Erythroblast (primary cell): ENCODE data around the gene STARD9.

Source experiments
- GATA1 ChIP-seq: IDR thresholded peaks from 2 replicates; pipeline ENCODE4 v1.6.1; 2011; ENCODE audit warnings: low read depth, mild to moderate bottlenecking, control low read depth, low read length, moderate library complexity
- POLR2A ChIP-seq: IDR thresholded peaks from 2 replicates; pipeline ENCODE4 v1.6.1; 2011; ENCODE audit warnings: mild to moderate bottlenecking, low read length

DNA sequence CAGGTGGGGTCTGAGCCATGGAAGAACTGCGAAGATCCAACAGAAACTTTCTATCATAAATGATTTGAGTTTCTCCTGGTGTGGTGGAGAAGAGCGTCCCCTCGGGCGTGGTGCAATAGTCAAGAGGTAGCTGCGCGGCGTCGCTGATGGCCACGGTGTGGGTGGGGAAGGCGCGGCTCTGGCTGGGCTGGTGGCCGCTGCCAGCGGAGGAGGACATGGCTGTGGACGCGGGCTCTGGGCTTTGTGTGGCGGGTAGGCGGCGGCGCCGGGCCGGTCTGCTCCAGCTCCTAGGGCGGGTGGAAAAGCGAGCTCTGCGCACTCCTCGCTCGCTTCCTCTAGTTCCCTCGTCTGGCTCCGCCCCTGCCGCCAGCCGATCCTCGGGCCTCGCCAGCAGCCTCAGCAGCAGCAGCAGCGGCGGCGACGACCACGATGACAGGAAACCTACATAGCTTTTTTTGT lies 5.9 kb downstream of the STARD9 start:
- no peak for TF ChIP-seq POLR2A
- no peak for TF ChIP-seq GATA1
